ENCODE data around the gene SMR3A.

DNA sequence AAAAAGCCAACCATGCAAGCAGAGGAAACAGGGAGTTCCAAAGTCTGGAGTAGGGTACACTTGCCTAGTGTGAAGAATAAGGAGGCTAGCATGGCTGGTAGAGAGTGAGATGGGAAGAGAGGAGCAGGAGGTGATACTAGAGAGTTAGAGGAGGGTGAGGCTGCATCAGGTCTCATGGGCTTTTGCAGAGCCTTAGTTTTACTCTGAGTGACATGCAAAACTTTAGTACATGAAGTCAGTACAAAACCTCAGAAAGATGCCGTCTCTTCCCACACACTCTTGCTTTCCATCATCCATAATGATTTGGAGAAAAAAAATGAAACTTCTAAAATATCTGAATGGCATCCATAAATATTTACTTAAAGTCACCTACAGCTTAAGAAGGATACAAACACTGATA is 42.2 kb downstream of the SMR3A start:
- TF ChIP-seq POLR2AphosphoS5 (IDR thresholded peaks at IDR 0.05; ENCODE audit: borderline replicate concordance, low read depth, low read length) (no peak), EZH2 (IDR thresholded peaks at IDR 0.05) (no peak)

All from SK-N-MC (cell line).